AG04450 (cell line): ENCODE data around the gene PTPRE. TPM values are rescaled to one million over a fixed set of nuclear protein-coding genes. Genes with fewer than 3 reads are reported as not detected.

Source experiments
- CTCF ChIA-PET: fragments of 300-600, 350-600 bp; formaldehyde crosslinking; extraction: SDS; loops from one replicate; lab custom pipeline; 2022; ENCODE audit warnings: antibody characterized with exemption, inconsistent platforms; lab: Charles Lee
- POLR2A ChIA-PET: fragments of 350-600 bp; formaldehyde crosslinking; extraction: SDS; loops from one replicate; lab custom pipeline; 2021; ENCODE audit warnings: antibody characterized with exemption, inconsistent platforms; lab: Yijun Ruan, JAX
- DNase-seq: peaks from one replicate; pipeline ENCODE4 v3.0.0-alpha.2; 2011; ENCODE audit warnings: low read depth, low spot score
- H3K27ac ChIP-seq: one replicate; pipeline ENCODE4 v1.5.1; 2012; ENCODE audit warnings: low read depth, low read length, control low read depth
- H3K27me3 ChIP-seq: one replicate; pipeline ENCODE4 v1.6.0; 2012; ENCODE audit warnings: low read length; ENCODE audit not compliant: control insufficient read depth, insufficient read depth
- H3K4me3 ChIP-seq: 2 replicates; pipeline ENCODE4 v1.5.1; 2011; ENCODE audit warnings: mild to moderate bottlenecking, low read depth, low read length, control low read depth
- H3K9me3 ChIP-seq: 2 replicates; pipeline ENCODE4 v1.5.1; 2012; ENCODE audit warnings: low read length; ENCODE audit not compliant: control insufficient read depth, insufficient read depth
- polyA plus RNA-seq: library from polyadenylated mRNA; depleted of rRNA; stranded (reverse); fragments of >200 nt; gene quantifications from 2 replicates; pipeline ENCODE4 v1.2.3, GENCODE V29; 2011
- TF ChIP-seq, protein P1 (sequence below): IDR thresholded peaks from 2 replicates; pipeline ENCODE4 v1.5.1; 2011; ENCODE audit warnings: low read depth, low read length, control low read depth, inconsistent platforms

The PTPRE gene
- polyA plus RNA-seq, 1 experiment = 0.38 TPM

DNA sequence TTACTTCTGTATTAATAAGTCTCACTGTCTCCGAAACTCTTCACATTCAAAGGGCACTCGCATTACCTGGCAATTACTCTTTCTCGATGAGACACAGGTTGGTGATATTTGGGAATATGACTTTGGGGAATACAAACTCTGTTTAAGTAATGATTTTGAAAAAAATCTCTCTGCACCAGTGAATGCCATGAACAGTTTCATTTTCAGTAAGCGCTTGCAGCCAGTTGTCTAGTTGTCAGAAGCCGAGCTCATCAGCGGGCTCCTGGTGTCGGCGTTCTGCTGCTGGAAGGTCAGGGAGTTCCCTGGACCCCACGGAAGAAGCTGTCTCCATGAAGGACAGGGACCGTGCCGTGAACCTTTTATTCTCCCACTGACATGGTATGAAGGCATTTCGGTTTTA lies 57.7 kb downstream of the PTPRE start:
- DNase-seq = no peak
- H3K27me3 ChIP-seq = no peaks in the 10 kb centered on the region
- CTCF ChIA-PET = no interaction called here

DNA sequence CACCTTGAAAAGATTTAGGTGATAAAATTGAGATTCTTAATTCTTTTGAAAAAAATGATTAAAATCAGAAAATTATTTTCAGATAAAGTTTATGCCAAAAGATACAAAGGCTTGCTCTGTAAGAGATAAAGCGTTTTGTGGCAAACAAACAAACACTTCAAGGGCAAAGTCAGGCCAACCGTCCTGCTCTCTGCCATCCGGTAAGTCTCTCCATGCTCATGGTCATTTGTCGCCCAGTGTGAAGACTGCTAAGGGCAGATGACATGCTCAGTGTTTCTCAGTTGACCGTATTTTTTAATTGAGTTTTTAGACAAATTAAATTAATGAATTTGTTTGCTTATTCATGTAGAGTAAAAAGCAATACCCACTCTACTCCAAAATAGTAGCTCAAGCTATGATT lies 60.0 kb downstream of the PTPRE start:
- CTCF ChIA-PET = no interaction called here

More for the DNA sequence above, 57.7 kb downstream of the PTPRE start:
- TF ChIP-seq, protein P1, sequence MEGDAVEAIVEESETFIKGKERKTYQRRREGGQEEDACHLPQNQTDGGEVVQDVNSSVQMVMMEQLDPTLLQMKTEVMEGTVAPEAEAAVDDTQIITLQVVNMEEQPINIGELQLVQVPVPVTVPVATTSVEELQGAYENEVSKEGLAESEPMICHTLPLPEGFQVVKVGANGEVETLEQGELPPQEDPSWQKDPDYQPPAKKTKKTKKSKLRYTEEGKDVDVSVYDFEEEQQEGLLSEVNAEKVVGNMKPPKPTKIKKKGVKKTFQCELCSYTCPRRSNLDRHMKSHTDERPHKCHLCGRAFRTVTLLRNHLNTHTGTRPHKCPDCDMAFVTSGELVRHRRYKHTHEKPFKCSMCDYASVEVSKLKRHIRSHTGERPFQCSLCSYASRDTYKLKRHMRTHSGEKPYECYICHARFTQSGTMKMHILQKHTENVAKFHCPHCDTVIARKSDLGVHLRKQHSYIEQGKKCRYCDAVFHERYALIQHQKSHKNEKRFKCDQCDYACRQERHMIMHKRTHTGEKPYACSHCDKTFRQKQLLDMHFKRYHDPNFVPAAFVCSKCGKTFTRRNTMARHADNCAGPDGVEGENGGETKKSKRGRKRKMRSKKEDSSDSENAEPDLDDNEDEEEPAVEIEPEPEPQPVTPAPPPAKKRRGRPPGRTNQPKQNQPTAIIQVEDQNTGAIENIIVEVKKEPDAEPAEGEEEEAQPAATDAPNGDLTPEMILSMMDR = no peak
- POLR2A ChIA-PET = no interaction called here
- Histone ChIP-seq H3K27ac (no peak overlapping the region), H3K9me3 (peaks cover 24% of the 10 kb centered on the region), H3K4me3 (no peak overlapping the region)

DNA sequence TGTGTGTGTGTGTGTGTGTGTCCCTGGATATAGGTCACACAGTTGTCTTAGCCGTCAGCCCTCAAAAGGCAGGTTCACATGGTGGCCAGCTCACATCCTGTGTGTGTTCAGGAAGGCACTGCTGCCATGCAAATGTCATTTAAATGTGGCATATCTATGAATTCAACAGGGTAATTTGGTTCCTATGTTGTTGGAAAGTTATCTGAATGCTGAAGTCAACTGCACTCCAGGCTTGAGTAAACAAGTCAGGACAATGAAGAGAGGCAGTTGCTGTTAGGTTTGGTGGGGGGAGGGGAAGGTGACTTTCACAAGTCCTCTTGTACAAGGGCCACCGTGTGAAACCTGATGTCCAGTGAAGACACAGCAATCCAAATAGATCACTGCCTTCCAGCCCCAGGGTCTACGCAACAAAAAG lies 61.1 kb downstream of the PTPRE start:
- TF ChIP-seq, protein P1 = no peak
- Histone ChIP-seq H3K9me3 (peaks cover 7% of the 10 kb centered on the region), H3K27me3 (no peaks in the 10 kb centered on the region), H3K4me3 (no peak overlapping the region), H3K27ac (no peak overlapping the region)
- no peak for DNase-seq
- ChIA-PET CTCF (no interaction called here), POLR2A (no interaction called here)

More for the DNA sequence above, 60.0 kb downstream of the PTPRE start:
- Histone ChIP-seq H3K9me3 (peaks cover 18% of the 10 kb centered on the region), H3K27me3 (no peaks in the 10 kb centered on the region), H3K27ac (no peak overlapping the region), H3K4me3 (no peak overlapping the region)
- POLR2A ChIA-PET = no interaction called here
- TF ChIP-seq, protein P1 = no peak
- DNase-seq = no peak

DNA sequence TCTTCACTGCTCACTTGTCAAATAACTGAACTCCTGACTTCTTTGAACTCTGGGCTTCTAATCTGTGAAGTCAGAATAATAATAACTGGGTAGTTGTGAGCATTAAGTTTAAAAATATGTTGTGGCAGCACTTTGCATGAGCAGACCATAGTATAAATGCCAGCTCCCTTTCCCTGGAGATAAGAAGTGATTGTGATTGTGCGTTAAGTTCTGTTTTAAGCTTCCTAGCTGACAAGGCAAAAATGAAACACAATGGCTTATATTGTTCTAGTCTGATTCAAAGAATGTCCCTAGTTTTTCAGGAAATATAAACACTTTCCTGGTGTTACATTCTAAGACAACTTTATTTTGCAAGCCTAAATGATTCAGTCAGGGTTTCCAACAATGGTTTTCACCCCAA lies 61.8 kb downstream of the PTPRE start:
- POLR2A ChIA-PET = no interaction called here
- no peak for DNase-seq
- CTCF ChIA-PET = no interaction called here
- TF ChIP-seq, protein P1 = no peak
- no peaks in the 10 kb centered on the region for H3K27me3 ChIP-seq
- no peak overlapping the region for H3K27ac ChIP-seq
- H3K4me3 ChIP-seq = no peak overlapping the region
- H3K9me3 ChIP-seq = peaks cover 6% of the 10 kb centered on the region

DNA sequence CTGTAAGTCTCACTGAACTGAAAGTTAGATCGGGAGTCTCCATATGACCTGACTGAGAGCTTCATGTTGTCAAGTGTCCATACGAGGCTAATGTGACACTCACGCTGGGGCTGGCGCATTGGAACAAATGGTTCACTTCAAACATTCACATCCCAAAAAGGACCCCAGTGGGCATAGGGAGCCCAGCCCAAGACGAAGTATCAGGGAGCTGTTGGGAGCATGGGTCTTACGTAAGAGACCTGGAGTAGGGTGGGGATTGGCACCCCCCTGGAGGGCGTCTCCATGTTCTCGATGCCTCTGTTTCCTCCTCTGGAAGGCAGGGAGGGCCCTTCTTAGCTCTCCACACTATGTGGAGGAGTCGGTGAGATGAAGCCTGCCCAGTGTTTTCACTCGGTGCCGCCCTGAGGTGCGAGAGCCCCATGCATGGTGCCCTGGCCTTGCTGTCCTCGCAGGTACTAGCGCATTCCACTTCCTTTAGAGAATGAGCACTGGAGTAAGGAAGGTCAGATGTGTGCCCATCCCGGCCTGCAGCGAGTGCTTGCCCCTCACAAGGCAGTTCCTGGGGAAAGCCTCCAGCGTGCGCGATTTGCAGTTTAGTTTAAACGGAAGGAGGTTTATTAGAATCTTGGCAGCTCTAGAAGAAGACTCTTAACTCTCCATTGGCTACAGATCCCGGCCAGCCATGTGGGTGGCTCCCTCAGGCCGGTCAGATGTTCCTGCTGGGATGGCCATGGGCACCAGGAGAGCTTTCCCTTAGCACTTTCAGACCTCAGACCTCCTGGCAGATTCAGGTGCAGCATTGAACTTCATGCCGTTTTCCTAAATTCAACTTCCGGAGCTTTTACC lies 64.4 kb downstream of the PTPRE start:
- no peak for DNase-seq
- Histone ChIP-seq H3K27ac (no peak overlapping the region), H3K4me3 (no peak overlapping the region), H3K27me3 (no peaks in the 10 kb centered on the region), H3K9me3 (peaks cover 6% of the 10 kb centered on the region)
- TF ChIP-seq, protein P1 = no peak
- ChIA-PET CTCF (no interaction called here), POLR2A (no interaction called here)
